Esophagus squamous epithelium (tissue), 4 donors: ENCODE measurements around the gene SLC2A13.

Source experiments
- CTCF ChIP-seq, 6 experiments: fragments of 450-650 bp in 4 of 6; fragments of 200-600 bp in 2 of 6; sonication (generic) in 2 of 6; IDR thresholded peaks; one replicate each; pipeline ENCODE4 v1.5.1; 2016 to 2019; ENCODE audit warnings: antibody characterized with exemption in 6 of 6, mild to moderate bottlenecking in 4 of 6, moderate library complexity in 4 of 6
- POLR2A ChIP-seq, 4 donors: fragments of 450-650 bp; IDR thresholded peaks; one replicate each; pipeline ENCODE4 v1.6.1; 2017; ENCODE audit warnings: antibody characterized with exemption in 4 of 4, mild to moderate bottlenecking in 4 of 4, moderate library complexity in 3 of 4

- TF ChIP-seq CTCF (IDR thresholded peaks at IDR 0.05): no peak
- no peak for TF ChIP-seq POLR2A (IDR thresholded peaks at IDR 0.05)
These were observed 43.9 kb upstream of the SLC2A13 start for GRCh38 chr12:40149673-40150260.
